ENCODE data around the gene MYH15.

The MYH15 gene

DNA sequence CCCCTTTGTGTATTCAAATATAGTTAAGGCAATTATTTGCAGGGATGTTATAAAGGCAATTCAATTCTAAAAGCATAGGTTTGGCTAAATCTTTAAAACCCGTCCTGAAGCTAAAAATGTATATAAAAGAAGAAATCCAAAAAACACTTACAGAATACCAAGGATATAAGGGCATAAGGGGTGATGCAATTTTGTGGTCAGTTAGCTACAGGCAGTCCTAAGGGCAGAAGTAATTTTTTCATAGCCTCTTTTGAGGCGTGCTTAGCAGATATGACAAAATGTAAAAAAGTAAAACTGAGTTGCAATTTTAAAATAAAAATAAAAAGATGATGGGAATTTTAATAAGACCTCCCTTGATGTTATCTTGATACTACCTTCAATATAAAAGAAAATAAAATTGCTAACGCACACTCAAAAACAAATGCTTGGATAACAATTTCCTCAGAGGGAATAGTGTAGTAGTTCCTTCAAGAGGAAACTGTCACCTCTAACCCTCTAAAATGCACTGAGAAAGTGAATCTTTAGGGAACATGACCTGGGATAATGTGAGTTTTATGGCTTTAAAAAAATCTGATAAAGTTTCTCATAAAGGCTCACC is 104.2 kb downstream of the MYH15 start:
- H3K4me3 ChIP-seq (ENCODE audit: low read depth, low read length) = no peak overlapping the region
- TF ChIP-seq, protein P1, sequence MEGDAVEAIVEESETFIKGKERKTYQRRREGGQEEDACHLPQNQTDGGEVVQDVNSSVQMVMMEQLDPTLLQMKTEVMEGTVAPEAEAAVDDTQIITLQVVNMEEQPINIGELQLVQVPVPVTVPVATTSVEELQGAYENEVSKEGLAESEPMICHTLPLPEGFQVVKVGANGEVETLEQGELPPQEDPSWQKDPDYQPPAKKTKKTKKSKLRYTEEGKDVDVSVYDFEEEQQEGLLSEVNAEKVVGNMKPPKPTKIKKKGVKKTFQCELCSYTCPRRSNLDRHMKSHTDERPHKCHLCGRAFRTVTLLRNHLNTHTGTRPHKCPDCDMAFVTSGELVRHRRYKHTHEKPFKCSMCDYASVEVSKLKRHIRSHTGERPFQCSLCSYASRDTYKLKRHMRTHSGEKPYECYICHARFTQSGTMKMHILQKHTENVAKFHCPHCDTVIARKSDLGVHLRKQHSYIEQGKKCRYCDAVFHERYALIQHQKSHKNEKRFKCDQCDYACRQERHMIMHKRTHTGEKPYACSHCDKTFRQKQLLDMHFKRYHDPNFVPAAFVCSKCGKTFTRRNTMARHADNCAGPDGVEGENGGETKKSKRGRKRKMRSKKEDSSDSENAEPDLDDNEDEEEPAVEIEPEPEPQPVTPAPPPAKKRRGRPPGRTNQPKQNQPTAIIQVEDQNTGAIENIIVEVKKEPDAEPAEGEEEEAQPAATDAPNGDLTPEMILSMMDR (IDR thresholded peaks at IDR 0.05; ENCODE audit: low read depth, low read length) = no peak

DNA sequence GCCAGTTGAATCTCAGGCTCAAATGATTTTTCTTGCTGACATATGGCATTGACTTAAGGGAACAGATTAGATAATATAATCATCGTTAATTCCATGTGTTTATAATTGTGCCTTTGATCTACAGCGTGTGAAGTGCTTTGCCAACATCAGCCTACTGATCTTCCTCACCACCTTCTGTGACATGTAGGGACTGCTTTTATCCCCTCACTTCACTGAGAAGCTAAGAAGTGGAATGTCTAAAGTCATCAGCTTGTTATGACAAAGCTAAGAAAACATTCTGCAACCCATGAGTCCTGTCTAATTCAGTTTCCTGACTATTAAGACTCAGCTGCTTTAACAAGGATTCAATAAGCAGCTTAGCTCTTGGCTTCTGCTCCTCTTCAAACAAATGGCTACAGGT is 106.0 kb downstream of the MYH15 start:
- H3K4me3 ChIP-seq (ENCODE audit: low read depth, low read length) = no peak overlapping the region
- TF ChIP-seq, protein P1 (IDR thresholded peaks at IDR 0.05; ENCODE audit: low read depth, low read length) = no peak

DNA sequence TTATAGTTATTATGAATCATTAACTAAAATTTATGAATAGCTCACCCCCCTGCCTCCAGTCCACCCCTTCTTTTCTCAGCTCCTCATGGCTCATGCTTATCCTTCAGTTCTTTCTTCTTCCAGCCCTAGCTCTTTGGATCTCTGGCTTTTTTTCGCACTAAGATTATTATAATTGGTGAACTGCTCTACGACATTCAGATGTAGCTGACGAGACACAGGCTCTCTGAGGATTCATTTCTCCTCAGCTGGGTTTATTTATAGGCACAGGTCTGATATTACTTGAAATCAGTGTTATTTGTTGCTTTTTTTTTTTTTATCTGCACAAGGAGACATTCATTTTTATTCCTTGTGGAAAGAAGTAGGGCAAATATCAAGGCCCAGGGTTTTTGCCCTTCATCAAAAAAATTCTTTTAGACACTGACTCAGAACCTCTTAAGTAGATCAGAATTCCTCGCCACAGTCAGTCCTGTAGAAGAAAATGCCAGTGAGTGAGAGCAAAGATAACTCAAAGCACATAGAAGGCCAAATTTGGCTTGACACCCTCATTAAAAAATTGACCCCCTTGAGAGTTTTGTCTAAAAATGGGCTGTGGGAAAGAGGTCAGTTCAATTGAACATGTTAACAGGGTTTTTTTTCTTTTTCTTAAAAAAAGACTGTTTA is 106.6 kb downstream of the MYH15 start:
- TF ChIP-seq, protein P1 (IDR thresholded peaks at IDR 0.05; ENCODE audit: low read depth, low read length) = no peak
- no peak overlapping the region for H3K4me3 ChIP-seq (ENCODE audit: low read depth, low read length)

DNA sequence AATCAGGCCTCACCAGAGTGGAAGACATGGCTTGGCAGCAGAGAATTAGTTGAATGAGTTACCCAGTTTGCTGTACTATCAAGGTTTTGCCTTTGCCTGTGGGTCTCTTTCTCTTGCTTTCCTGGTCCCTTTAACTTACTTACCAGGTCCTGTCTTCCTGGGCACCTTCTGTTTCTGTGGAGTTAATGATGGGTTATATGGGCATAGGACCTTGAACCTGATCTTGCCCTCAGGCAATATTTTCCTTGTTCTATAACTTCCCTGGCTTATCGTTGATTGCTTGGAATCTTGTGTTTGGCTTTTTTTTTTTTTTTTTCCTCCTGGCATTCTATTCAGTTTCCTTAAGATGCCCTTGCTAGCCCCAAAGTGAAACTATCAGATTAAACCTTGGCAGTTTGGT is 107.2 kb downstream of the MYH15 start:
- TF ChIP-seq, protein P1 (IDR thresholded peaks at IDR 0.05; ENCODE audit: low read depth, low read length) = no peak
- H3K4me3 ChIP-seq (ENCODE audit: low read depth, low read length) = no peak overlapping the region

DNA sequence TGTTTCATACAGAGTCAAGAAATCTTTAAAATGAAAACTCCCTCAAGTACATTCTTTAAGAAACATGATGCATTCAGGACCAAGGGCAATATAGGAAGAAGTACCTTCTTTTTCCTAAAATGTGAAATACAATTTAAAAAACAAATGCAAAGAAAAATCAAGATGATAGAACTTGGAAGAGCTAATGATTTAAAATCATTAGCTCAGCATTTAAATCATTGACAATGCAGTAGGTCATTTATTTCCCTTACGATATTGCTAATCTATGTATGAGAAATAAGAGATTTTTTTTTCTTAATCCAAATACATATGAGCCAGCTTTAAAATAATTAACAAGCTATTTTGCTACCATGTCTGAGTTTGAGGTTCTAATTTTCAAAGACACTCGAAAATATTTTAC is 108.6 kb downstream of the MYH15 start:
- H3K4me3 ChIP-seq (ENCODE audit: low read depth, low read length) = no peak overlapping the region
- TF ChIP-seq, protein P1 (IDR thresholded peaks at IDR 0.05; ENCODE audit: low read depth, low read length) = no peak

DNA sequence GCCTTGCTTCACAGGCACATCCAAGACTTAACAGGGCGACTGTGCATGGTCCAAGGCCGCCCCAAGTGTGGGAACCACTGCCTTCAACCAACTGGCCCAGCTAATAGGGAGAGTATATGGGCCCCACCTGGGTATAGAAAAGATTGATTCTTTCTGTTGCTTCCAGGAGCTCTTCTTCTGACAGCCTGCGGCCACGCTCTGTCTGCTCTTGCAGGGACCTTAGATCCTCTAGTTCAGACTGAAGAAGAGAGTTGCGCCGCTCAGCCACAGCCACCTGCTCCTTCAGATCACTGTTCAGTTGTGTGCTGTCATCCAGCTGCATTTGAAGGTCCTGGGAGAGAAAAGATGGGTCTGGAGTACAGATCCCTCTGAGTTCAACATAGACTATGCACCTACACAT is 111.9 kb downstream of the MYH15 start:
- no peak overlapping the region for H3K4me3 ChIP-seq (ENCODE audit: low read depth, low read length)
- TF ChIP-seq, protein P1 (IDR thresholded peaks at IDR 0.05; ENCODE audit: low read depth, low read length) = no peak

DNA sequence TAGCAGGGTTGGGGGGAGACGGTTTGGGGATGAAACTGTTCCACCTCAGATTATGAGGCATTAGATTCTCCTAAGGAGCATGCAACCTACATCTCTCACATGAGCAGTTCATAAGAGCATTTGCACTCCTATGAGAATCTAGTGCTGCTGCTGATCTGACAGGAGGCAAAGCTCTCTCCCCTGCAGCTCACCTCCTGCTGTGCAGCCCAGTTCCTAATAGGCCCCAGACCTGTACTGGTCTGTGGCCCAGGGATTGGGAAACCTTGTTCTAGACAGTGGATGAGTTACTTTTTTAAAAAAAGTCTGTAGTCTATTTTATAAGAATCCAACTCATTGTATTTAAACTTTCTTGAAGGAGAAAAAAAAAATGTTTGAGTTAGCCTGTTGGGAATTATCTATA is 114.1 kb downstream of the MYH15 start:
- TF ChIP-seq, protein P1 (IDR thresholded peaks at IDR 0.05; ENCODE audit: low read depth, low read length) = no peak
- H3K4me3 ChIP-seq (ENCODE audit: low read depth, low read length) = no peak overlapping the region

Data from WI38 (cell line).